Upper lobe of left lung (tissue), 6 donors: Measurements from ENCODE around the gene SF3A1. TPM values are rescaled to one million over a fixed set of nuclear protein-coding genes. Genes with fewer than 3 reads are reported as not detected.

Experiments
- ATAC-seq, 2 donors: fragments of 200-7000 bp; cut with Tn5 transposase; one replicate each; pipeline ENCODE4 v1.9.1; 2022; ENCODE audit warnings: mild to moderate bottlenecking in 2 of 2, moderate library complexity in 2 of 2; ENCODE audit not compliant: low FRiP score in 2 of 2
- DNase-seq, 2 donors: peaks; one replicate each; pipeline ENCODE4 v3.0.0-alpha.2; 2019 to 2020
- H3K27ac ChIP-seq, 4 donors: fragments of 200-600 bp; sonication (generic); one replicate each; pipeline ENCODE4 v1.5.1; 2016 to 2019
- H3K27me3 ChIP-seq, 4 donors: fragments of 200-600 bp; sonication (generic); one replicate each; pipeline ENCODE4 v1.5.1; 2017 to 2019
- H3K36me3 ChIP-seq, 4 donors: fragments of 200-600 bp; sonication (generic); one replicate each; pipeline ENCODE4 v1.5.1; 2016 to 2019
- H3K4me1 ChIP-seq, 4 donors: fragments of 200-600 bp; sonication (generic); one replicate each; pipeline ENCODE4 v1.5.1; 2018 to 2019
- H3K4me3 ChIP-seq, 4 donors: fragments of 200-600 bp; sonication (generic); one replicate each; pipeline ENCODE4 v1.5.1; 2017 to 2019; ENCODE audit warnings: mild to moderate bottlenecking in 2 of 4, moderate library complexity in 1 of 4
- H3K9me3 ChIP-seq, 4 donors: fragments of 200-600 bp; sonication (generic); one replicate each; pipeline ENCODE4 v1.5.1; 2018 to 2019
- CTCF ChIP-seq, 6 experiments: fragments of 450-650 bp in 4 of 6; fragments of 200-600 bp in 2 of 6; sonication (generic) in 2 of 6; IDR thresholded peaks; one replicate each; pipeline ENCODE4 v1.5.1; 2016 to 2019; ENCODE audit warnings: antibody characterized with exemption in 6 of 6
- EP300 ChIP-seq, 4 donors: sonication (generic); formaldehyde crosslinking; IDR thresholded peaks; one replicate each; pipeline ENCODE4 v1.5.1; 2017; ENCODE audit warnings: antibody characterized with exemption in 4 of 4, control low read depth in 2 of 4
- POLR2A ChIP-seq, 4 donors: fragments of 450-650 bp; IDR thresholded peaks; one replicate each; pipeline ENCODE4 v1.5.1; 2016 to 2017; ENCODE audit warnings: antibody characterized with exemption in 4 of 4, mild to moderate bottlenecking in 2 of 4
- POLR2AphosphoS5 ChIP-seq, 2 donors: sonication (generic); formaldehyde crosslinking; IDR thresholded peaks; one replicate each; pipeline ENCODE4 v1.5.1; 2017; ENCODE audit warnings: antibody characterized with exemption in 2 of 2
- WGBS, 2 donors: methylation state at CpG; one replicate each; pipeline ENCODE4 v1.1.5; 2017 to 2018; 5-methylcytosine and 5-hydroxymethylcytosine counted together
- total RNA-seq, 6 donors: library from RNA; depleted of rRNA in 4 of 6; stranded (reverse); fragments of >200 nt in 4 of 6; gene quantifications; one replicate each; pipeline versions ENCODE4 v1.1.0 to v1.2.1, GENCODE V29; 2016 to 2021
- donor health status: DM: no; HTN: no; CAD: no; lungs with moderate emphysema.
- donor health status: DM: no; HTN: yes; CAD: no; lungs with severe emphysema.

SF3A1 gene
- total RNA-seq, 6 donors from 2014 or later: 89.1 to 204 (median 138) TPM

DNA sequence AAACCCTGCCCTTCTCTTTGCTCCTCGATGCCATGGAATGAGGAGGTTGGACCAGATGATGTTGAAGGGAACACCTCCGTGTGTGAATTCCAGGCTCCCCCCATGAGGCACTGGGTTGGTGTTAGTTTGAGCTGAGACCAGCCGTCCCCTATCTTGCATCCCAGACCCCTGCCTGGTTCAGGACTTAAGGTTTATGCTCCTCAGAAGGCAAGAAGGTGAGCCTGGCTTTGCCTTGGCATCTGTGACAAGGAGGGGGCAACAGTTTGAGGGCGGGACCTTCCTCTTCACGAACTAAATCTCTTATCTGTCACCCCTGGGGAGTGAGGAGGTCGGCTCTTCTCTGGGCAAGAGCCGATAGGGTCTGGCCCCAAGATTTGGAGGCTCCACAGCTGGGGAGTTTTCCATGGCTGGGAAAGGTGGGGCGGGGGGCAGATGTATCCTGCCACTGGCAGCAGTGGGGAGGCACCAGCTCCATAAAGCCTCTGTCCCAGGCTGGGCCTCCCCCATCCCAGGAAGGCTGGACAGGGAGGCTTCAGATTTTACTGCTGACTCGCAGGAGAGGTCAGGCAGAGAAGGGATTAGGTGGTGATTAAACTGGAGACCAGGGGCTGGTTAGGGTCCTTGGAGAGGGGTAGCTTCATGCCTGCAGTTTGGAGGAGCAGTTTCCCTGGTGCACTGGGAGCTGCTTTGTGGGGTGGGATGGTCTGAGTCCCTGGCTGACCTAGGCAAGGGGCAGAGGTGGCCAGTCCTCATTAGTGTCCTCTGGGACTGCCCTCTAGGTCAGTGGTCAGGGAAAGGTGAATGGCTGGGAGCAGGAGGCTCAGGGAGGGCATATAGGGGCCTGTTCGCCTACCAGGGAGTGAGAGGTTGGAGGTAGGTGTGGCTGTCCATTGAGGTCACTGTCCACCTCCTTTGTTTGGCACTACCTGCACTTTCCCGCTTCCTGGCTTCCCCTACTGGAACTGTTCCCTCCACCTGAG lies 41.3 kb upstream of the SF3A1 start:
- Histone ChIP-seq H3K27me3 (peaks cover 0 to 26% (median 0%) of the 10 kb centered on the region in 4 donors), H3K36me3 (no peaks in the 10 kb centered on the region), H3K4me1 (peaks cover 20 to 28% (median 25%) of the 10 kb centered on the region in 4 donors), H3K27ac (peak overlapping the region in 1 of 4 donors; percentile 62), H3K4me3 (peak overlapping the region; percentile 46 to 77 (median 67)), H3K9me3 (no peaks in the 10 kb centered on the region)
- peak in 1 of 2 donors; percentile 27 for ATAC-seq
- no peak for TF ChIP-seq EP300 (IDR thresholded peaks at IDR 0.05)
- TF ChIP-seq POLR2A (IDR thresholded peaks at IDR 0.05): no peak
- no peak for TF ChIP-seq CTCF (IDR thresholded peaks at IDR 0.05)
- no peak for TF ChIP-seq POLR2AphosphoS5 (IDR thresholded peaks at IDR 0.05)
- no peak for DNase-seq
- WGBS, 2 donors: 24 to 26% methylated on average over 5 to 10 of the region's 11 CpGs

- Histone ChIP-seq H3K4me1 (peaks cover 20 to 33% (median 27%) of the 10 kb centered on the region in 4 donors), H3K27me3 (peaks cover 0 to 26% (median 0%) of the 10 kb centered on the region in 4 donors), H3K27ac (peak within 1 kb of the TSS in 2 of 4 donors; percentile 52 to 62), H3K9me3 (no peaks in the 10 kb centered on the region), H3K4me3 (peak within 1 kb of the TSS; percentile 46 to 77 (median 67)), H3K36me3 (no peaks in the 10 kb centered on the region)
- DNase-seq (peak; percentile 64 to 91), ATAC-seq (peak; percentile 62 to 89)
- 0 to 1% methylated on average over 2 to 39 of the region's 56 CpGs for WGBS, 2 donors
- TF ChIP-seq EP300 (IDR thresholded peaks at IDR 0.05) (no peak), POLR2A (IDR thresholded peaks at IDR 0.05) (peak in 1 of 4 donors; percentile 59), POLR2AphosphoS5 (IDR thresholded peaks at IDR 0.05) (peak; percentile 3 to 29)
Observed at GRCh38 chr22:30396871-30397655, 40.4 kb upstream of the SF3A1 start, which contains the start of gene SEC14L2. Gene SEC14L2 (plus strand): TSS chr22:30397018. CDS start chr22:30397117, 99 bp downstream.

GRCh38 chr22:30393885-30394284 lies 37.2 kb upstream of the SF3A1 start:
- H3K27me3 ChIP-seq: peaks cover 0 to 24% (median 0%) of the 10 kb centered on the region in 4 donors
- H3K4me3 ChIP-seq: no peak overlapping the region
- no peaks in the 10 kb centered on the region for H3K36me3 ChIP-seq
- no peak overlapping the region for H3K27ac ChIP-seq
- TF ChIP-seq POLR2AphosphoS5 (IDR thresholded peaks at IDR 0.05): no peak
- TF ChIP-seq EP300 (IDR thresholded peaks at IDR 0.05): no peak
- no peak for TF ChIP-seq CTCF (IDR thresholded peaks at IDR 0.05)
- no peak for TF ChIP-seq POLR2A (IDR thresholded peaks at IDR 0.05)
- WGBS, 2 donors: 80 to 82% methylated on average over 3 of the region's 3 CpGs
- DNase-seq: no peak
- H3K4me1 ChIP-seq: peaks cover 20 to 36% (median 27%) of the 10 kb centered on the region in 4 donors
- H3K9me3 ChIP-seq: no peaks in the 10 kb centered on the region
- no peak for ATAC-seq

DNA sequence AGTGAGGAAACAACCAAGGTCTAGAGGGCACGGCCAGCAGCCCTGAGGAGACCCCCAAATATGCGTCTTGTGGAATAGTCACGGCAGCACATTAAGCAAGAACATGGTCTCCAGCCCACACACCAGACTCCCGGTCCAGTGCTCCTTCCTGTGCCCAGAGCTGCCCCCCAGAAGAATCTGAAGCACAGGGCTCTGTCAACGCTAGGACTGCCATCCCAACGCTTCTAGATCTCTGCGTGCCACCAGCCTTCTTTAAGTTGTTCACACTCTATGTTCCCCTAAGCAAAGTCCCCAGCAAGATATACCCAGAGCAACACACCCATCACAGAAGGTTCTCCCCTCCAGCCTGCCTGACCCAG lies 36.6 kb upstream of the SF3A1 start:
- 78 to 91% methylated on average over 6 to 7 of the region's 7 CpGs for WGBS, 2 donors
- Histone ChIP-seq H3K9me3 (no peaks in the 10 kb centered on the region), H3K27ac (peak overlapping the region in 3 of 4 donors; percentile 36 to 72 (median 40))

More for the DNA sequence above, 36.6 kb upstream of the SF3A1 start:
- no peak overlapping the region for H3K4me3 ChIP-seq
- H3K4me1 ChIP-seq: peaks cover 19 to 36% (median 23%) of the 10 kb centered on the region in 4 donors
- H3K27me3 ChIP-seq: peaks cover 0 to 18% (median 0%) of the 10 kb centered on the region in 4 donors
- no peaks in the 10 kb centered on the region for H3K36me3 ChIP-seq
- TF ChIP-seq POLR2A (IDR thresholded peaks at IDR 0.05) (no peak), EP300 (IDR thresholded peaks at IDR 0.05) (no peak), CTCF (IDR thresholded peaks at IDR 0.05) (no peak), POLR2AphosphoS5 (IDR thresholded peaks at IDR 0.05) (no peak)
- DNase-seq: no peak
- no peak for ATAC-seq
